Left kidney (tissue), 2 donors: ENCODE measurements around the gene KRTAP5-3. TPM values are rescaled to one million over a fixed set of nuclear protein-coding genes. Genes with fewer than 3 reads are reported as not detected.
"Not testable (repeated sequence)": the region's sequence is repeated elsewhere in the genome, so short reads cannot be mapped to it uniquely, and the experiment has no call there.

Experiments used
- DNase-seq: peaks from one replicate; pipeline ENCODE4 v3.0.0-alpha.2; 2013
- polyA plus RNA-seq: library from polyadenylated mRNA; unstranded; fragments of 120-200 nt; gene quantifications from one replicate; pipeline ENCODE4 v1.2.1, GENCODE V29; 2013; ENCODE audit not compliant: insufficient read length

Gene KRTAP5-3
- polyA plus RNA-seq, 1 donor: not detected

DNA sequence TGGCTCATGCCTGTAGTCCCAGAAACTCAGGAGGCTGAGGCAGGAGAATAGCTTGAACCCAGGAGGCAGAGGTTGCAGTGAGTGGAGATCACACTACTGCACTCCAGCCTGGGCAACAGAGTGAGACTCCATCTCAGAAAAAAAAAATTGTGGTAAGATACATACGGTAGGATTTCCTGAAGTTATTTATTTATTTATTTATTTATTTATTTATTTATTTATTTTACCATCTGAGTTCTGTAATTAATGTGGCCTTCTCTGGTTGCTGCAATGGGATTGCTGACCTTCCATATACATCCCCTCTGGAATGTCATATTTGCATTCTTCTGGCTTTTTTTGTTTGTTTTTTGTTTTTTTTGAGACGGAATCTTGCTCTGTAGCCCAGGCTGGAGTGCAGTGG, 25.4 kb downstream of the KRTAP5-3 start:
- not testable (repeated sequence) for DNase-seq

DNA sequence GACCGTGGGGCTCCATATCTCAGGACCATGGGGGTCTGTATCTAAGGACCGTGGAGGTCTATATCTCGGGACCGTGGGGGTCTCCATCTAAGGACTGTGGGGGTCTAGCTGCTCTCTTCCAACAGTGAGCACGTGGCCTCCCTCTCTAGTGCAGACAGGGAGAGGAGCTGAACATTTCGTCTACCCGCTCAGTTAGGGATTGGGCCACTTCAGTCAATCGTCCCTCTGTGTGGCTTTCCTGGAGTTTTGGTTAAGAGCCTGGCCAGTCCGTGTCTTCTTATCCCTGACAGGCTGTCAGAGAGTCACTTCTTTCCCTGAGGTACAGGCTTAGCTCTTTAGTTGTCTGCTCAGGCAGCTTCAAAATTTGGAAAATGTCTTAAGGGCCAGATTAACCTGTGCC, 26.3 kb downstream of the KRTAP5-3 start:
- DNase-seq: no peak

DNA sequence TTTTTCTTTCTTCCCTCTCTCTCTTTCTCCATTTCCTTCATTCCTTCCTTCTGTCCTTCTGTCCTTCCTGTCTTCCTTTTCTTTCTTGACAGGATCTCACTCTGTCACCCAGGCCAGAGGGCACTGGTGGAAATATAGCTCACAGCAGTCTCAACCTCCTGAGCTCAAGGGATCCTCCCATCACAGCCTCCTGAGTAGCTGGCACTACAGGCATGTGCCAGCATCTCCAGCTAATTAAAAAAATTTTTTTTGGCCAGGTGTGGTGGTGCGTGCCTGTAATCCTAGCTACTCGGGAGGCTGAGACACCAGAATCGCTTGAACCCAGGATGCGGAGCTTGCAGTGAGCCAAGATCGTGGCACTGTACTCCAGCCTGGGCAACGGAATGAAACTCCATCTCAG, 31.4 kb downstream of the KRTAP5-3 start:
- DNase-seq: no peak

DNA sequence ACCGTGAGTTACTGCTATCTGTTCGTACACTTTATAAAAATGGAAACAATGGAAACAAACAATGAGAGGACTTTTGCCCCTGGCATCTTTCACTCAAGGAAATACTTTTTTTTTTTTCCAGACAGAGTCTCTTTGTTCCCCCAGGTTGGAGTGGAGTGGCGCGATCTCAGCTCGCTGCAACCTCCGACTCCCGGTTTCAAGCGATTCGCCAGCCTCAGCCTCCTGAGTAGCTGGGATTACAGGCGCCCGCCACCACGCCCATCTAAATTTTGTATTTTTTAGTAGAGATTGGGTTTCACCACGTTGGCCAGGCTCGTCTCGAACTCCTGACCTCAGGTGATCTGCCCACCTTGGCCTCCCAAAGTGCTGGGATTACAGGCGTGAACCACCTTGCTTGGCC, 32.5 kb downstream of the KRTAP5-3 start:
- not testable (repeated sequence) for DNase-seq

DNA sequence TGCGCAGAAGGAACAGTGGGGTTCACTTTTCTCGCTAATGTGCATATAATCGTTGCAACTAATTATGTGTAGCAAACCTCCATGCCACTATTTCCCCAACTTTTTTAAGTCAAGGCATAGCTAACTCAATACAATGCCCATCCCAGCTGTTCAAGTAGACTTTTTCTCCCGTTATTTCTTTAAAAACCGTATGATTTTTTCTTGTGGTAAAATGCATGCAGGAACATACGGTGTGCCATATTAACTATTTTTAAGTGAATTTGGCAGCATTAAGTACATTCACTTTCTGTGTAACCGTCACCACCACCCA, 33.4 kb downstream of the KRTAP5-3 start:
- no peak for DNase-seq

DNA sequence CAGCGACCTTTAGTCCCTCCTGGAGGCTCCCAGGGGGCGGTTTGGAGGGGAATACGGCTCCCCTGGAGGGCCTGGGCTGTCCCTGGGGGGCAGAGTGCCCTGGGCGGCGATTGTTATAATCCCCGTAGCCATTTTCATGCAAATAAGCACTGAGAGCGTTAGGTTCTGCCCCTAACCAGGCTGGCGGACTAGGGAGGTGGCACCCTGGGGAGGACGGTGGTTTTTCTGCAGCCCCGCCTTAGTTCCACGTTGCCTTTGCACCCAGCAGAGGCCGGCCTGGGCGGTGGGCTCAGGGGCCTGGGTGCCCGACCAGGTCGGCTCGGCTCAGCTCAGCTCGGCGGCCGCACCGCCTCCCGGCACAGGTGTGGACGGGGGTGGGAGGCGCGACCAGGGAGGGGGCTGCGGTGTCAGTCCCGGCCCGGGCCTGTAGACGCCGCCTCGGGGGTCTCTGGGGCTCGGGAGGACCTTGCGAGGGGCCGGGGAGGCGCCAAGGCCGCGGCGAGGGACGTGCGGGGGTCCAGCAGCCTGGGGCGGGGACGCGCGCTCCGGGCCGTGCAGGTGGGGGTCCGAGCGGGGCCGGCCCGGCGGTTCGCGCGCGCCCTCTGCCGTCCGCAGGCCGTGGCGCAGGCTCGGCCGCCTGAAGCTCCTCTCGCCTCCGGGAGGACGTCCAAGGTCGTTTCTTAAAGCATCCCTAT, 33.9 kb downstream of the KRTAP5-3 start:
- DNase-seq: no peak

DNA sequence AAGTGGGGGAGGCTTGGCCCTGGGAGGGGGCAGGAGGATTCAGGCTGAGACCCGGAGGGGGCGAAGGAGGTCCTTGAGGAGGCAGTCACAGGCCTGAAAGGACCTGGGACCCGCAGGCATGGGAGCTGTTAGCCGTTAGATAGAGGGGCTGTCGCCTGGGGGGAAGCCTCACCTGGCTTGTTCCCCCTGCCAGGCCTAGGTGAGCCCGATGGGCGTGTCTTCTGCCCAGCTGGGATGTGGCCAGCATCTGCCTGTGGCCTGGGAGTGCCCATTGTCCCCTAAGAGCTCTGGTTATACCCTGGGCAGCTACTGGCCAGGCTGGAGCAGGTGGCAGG, 34.4 kb downstream of the KRTAP5-3 start:
- no peak for DNase-seq

DNA sequence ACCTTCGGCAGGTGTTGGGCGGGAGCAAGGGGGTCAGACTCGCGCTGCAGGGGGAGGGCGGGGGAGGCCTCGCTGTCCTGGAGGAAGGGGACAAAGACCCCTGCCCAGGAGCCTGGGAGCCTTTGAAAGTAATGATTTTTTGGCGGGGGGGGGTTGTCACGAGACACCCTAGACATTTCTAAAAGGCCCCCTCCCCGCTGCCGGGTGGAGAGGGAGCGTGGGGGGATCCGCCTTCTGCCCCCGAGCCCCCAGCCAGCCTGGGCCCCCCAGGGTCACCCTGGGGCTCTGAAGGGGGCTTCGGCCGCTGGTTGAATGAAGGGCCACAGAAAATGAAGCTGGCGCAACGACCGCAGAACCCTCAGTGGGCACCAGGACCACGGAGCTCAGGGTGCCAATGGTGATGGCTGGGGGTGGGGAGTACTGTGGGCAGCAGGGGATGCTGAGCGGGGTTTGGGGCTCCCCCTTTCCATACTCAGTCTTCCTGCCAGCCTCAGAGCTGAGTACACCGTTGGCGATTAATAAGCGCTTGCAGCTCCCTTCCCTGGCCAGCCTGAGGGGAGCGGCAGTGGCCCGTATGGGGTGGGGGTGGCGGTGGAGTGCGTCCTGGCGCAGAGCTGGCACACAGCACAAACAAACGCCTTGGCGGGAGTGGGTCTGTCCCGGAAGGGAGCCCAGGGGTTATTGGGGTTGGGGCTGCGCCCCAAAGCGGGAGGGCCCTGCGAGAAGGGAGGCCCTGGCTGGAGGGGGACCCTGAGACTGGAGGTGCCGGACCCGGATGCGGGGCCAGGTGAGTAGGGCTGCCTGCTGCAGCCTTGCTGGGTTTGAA, 35.0 kb downstream of the KRTAP5-3 start:
- no peak for DNase-seq

DNA sequence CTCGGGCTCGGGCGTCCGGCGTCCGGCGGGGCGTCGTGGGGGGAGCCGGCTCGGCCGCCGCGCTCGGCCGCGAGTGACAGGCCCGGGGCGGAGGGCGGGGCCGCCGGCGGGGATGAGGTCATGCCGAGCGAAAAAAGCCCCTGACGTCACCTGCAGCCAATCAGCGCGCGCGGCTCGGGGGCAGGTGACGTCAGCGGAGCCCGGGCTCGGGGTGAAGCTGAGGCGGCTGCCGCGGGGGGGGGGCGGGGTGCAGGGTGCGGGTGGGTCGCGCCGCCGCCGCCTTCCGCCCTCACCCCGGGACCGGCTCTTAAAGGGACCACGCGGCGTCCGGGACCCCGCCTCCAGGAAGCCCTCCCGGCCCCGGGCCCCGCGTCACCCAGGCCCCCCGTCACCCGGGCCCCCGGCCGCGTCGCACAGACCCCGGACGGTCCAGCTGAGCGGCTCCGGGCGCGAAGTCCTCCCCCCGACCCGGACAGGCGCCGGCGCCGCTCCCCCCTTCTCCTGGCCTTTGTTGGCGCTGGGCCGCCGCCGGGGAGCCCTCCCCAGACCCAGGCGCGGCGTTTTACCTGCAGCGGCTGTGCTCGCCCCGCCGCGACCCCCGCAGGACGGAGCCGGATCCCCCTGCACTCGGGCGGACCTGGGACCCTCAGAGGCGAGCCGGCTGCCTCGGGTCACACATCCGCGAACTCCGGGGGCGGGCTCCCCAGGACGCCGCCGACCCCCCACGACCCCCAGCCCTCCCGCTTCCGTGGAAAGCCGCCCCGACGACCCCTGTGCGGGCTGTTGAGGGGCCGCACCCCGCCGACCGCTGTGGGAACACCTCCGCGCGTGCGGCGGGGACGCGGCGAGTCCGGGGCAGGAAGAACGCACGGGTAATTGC, 35.8 kb downstream of the KRTAP5-3 start, which contains the start of gene DUSP8:
Gene DUSP8 (minus strand): TSS at position 75 of the 880 bp plus-strand sequence. CDS start 6,445 bp downstream, outside the sequence.
- peak; percentile 77 for DNase-seq

DNA sequence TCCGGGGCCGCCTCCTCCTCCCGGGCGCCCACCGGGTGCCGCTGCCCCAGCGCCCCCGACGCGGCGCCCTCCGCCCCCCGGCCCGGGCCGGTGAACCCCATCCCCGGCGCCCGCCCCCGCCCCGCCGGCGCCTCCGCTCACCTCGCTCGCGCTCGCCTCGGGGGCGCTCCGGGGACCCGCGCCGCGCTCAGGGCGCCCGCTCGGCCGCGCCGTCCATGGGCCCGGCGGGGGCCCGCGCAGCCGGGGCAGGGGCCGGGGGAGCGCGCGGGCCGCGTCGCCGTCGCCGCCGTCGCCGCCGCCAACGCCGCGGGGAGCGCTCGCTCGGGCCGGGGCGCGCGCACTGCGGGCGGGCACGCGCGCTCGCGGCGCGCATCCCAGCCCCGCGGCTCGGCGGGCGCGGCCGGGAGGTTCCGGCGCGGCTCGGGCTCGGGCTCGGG, 36.5 kb downstream of the KRTAP5-3 start:
- DNase-seq: no peak

DNA sequence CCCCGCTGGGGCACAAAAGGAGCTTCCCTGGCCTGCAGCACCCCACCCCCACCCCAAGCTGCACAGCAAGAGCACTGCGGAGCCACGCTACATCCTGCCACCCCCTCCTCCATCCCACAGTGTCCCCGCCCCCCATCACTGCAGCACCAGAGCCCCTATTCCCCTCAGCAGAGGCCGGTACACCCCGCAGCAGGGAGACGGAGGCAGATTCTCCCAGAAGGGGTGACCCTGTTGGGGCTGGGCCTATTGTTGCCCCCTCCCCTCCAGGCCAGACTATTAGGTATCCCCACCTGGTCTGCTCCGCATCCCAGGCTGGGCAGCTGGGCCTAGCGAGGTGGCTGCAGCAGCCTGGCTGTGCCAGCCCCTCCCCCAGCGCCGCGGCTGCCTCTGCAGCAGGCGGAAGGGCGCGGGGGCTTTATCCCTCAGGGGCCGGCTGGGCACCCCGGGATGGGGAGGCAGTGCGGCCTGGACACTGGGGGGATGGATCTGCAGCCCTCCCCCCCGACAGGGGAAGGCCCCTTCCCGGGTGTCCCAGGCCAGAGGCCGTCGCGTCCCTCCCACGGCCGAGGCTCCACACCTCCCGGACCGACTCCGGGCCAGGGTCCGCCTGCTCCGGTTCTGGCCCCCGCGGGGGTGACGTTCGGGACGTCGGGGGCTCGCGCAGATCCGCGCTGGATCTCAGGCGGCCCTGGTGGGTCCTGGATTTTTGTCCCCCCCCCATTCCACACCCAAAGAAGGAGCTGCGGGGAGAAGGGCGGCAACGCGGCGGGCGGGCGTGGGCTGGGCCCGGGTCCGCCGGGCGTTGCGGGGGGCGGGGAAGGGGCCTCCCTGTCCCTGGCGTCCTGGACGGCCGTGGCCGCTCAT, 37.1 kb downstream of the KRTAP5-3 start:
- no peak for DNase-seq

DNA sequence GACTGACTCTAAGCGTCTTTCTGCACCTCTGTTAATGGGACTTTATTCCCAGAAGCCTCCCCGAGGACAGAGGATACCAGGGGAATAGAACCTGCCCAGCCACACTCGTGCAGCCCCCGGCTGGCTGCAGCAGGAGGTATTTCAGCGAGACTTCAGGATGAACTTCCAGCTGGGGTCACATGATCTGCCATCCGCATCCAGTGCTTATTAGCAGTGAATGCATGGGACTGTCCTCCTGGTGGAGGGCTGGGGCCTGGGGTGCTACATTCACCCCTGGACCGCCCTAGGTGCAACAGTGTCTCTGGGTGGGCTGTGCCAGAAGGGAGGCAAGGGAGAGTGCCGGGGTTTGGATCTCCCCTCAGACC, 37.8 kb downstream of the KRTAP5-3 start:
- DNase-seq: no peak

DNA sequence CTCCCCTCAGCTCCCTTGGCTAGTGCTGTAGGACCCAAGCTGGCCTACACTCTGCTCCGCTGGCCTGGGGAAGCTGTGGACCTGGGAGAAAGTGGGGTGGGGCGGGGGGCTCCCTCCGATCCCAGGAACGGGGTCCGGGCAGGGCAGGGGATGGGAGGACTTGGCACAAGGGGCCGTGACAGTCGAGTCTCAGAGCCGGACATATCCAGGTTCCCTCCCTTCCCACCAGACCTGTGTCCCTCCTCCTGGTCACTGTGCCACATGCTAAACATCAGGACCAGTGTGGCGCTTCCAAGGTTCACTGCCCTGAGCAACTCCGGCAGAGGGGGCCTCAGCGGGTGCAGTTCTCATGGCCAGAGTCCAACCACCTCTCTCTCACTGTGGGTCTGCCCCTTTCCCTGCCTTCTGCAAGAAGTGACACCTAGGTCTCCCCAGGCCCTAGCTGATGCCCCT, 38.2 kb downstream of the KRTAP5-3 start:
- no peak for DNase-seq

DNA sequence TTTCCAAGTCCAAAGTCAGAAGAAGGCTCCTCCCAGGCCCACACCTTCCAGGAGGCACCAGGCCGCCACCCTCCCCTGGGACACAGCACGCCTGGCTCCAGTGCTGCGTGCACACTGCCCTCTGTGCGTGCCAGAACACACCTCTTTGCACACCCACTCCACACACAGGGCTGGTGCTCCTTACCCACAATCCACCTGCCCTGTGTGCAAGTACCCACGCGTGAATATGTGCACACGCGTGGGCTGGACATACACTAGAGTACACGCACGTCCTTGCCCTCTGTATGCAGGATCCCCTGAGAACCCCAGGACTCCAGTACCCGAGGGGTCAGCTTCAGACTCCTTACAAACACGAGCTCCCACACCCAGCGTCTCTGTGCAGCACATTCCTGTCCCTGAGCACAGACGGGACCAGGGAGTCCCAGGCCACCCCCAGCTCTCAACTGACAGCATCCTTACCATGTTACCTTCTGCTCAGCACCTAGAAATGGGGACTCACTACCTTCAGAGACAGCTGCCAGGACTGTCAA, 38.9 kb downstream of the KRTAP5-3 start:
- no peak for DNase-seq

DNA sequence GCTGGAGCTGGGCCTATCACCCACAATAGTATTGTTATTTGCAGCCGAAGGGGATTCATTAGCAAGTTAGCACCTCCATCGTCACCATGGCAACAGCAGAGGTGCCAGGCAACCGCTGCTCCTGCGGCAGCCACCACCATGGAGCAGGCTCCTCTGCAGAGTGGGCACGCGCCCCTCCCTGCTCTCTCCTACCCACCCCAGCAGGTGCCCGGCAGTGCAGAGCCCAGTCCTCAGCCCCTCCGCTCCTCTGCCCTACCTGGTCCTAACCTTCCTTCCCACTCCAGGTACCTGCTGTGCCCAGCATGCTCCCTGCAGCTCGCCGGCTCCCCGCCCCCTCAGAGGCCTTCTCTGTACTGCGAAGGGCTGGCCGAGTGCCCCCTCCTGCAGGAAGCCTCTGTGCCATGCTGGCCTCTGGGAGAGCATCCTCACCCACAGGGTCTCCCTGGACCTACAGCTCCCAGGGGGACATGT, 39.8 kb downstream of the KRTAP5-3 start:
- DNase-seq: no peak

DNA sequence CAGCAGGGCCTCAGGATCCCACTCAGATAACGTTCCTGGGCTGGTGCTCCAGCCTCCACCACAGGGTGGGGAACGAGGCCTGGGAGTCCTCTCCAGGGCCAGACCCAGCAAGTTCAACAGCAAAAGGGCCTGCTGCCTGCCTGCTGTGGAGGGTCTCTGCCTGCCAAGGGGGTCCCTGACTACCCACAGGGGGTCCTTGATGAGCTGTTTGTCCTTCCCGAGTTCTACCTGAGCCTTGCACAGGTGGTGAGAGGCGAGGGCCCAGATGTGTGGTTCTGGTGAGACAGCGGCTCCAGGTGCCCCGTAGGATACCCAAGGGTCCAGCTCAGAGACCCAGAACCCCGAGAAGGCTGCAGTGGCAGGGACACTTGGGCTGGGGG, 40.6 kb downstream of the KRTAP5-3 start:
- DNase-seq: no peak

DNA sequence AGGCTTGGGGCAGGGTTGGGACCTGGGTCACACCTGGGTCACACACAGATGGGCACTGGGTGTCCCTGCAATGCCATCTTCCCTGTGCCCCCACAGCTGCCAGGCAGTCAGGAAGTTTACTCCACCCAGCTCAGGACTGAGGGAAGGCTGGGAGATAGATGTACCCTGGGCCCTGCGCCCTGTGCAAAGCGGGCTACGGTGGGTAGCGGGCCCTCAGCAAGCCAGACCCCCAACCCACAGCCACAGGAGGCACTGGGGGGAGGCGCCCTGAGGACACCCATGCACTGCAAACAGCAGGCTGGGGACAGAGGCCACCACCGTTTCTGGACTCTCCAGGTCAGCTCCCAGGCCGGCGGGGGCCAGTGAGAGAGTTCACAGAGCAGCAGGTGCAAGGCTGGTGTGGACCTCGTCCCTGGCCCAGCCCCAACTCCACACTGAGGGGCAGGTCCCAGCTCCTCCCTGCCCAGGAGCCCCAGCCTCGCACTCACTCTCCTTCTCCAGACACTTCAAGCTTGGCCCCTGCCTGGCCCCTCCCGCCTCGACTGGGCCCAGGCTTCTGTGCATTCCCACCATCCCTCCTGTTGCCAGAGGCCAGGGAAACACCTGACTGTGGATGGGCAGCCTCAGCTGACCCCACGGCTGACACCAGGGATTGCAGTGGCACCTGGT, 41.1 kb downstream of the KRTAP5-3 start:
- DNase-seq: no peak

DNA sequence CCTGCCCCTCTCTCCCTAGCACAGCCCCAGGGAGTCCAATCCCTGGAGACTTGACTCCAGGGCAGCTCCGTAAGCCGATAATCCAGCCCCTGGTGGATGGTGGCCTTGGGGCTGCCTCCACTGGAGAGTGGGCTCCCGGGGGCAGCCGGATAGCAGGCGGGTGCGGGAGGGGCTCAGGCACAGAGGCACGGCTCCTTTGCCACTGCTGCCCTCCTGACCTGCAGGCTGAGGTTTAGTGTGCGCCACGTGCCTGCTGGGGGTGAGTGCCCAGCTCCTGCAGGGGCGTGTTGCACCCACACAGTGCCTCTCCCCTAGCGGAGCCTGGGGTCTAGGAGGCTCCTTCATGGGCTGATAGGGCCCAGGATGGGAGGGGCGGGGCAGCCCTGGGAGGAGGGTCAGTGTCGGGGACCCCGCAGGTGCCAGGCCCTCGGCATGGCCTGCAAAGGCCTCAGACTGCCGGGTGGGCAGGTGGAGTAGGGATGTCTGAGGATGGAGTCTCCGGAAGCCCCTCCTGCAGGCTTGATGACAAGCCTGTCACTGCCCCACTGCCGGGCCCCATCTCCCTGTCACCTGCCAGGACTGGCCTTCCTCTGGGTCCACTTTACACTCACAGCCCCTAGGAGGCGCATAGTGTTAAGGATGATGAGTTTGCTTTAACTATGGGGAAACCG, 41.7 kb downstream of the KRTAP5-3 start:
- no peak for DNase-seq

DNA sequence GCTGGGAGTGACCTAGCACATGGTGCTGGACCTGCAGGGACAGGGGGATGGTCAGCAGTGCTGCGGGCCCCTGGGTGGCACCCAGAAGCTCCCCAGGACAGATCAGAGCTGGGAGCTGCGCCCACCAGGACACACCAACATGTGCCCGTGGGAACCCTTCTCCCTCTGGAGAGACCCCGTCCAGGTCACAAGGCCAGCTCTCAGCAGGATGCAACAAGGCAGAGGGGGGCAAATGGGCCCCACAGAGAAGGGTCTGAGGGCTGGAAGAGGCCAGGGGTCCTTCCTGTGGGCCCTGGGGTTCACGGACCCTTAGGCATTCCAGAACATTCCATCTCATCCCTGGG, 42.4 kb downstream of the KRTAP5-3 start:
- no peak for DNase-seq

DNA sequence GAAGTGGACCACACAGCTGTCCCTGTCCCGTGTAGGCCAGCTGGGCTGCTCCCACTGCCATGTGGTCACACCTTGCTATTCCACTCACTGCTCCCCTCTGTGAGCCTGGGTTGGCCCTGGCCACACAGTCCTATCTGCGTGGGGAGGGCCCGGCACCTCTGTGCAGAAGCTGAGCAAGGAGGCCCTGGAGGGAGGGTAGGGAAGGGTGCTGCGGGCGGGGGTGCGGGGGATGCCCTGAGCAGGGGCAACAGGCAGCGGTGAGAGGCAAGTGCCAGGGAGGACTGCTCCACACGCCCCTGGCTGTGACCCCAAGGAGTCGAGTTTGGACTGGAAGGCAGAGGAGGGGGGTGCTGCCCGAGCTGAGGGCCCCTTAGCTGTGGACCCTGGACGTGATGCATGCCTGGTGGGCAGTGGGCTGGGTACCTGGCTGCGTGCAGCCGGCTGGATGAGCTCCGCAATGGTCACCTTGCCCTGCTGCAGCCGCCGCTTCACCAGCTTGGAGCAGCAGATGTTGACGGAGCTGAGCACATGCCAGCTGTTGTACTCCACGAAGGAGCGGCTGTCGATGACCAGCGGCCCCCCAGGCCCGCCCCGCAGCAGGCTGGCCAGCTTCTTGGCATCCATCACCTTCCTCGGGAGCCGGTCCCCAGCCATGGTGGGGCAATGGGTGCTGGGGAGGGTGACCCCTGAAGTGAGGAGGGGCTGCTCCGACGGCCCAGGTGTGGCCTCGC, 42.9 kb downstream of the KRTAP5-3 start:
- no peak for DNase-seq
